HT1080 (cell line): Measurements from ENCODE around the gene PMIS2. TPM values are rescaled to one million over a fixed set of nuclear protein-coding genes. Genes with fewer than 3 reads are reported as not detected.

Source experiments
- DNase-seq: peaks from one replicate; pipeline ENCODE4 v3.0.0-alpha.2; 2015; ENCODE audit warnings: low read depth
- polyA plus RNA-seq, 2 experiments: library from polyadenylated mRNA; depleted of rRNA; stranded (reverse); fragments of >200 nt; gene quantifications; 2 replicates each; pipeline ENCODE4 v1.2.3, GENCODE V29; 2015
- total RNA-seq: library from RNA; depleted of rRNA; stranded (reverse); fragments of >200 nt; shearing (Covaris generic); gene quantifications from 2 replicates; pipeline ENCODE4 v1.2.3, GENCODE V29; 2014; rRNA removed

Gene PMIS2
- not detected in 2 replicates for total RNA-seq
- not detected in 2 replicates for polyA plus RNA-seq (2015; cell fraction: cytosol; rRNA removed)
- polyA plus RNA-seq (2015; cell fraction: nucleus; rRNA removed), result not detected in 2 replicates

- peak; percentile 8 for DNase-seq
Observed at GRCh38 chr19:35585848-35586247, at the start of gene PMIS2. PMIS2 (plus strand) TSS chr19:35586173; CDS start chr19:35586260, 87 bp downstream.

GRCh38 chr19:35539314-35539713, 46.7 kb upstream of the PMIS2 start:
- no peak for DNase-seq

GRCh38 chr19:35539850-35540249, 46.1 kb upstream of the PMIS2 start:
- DNase-seq, result no peak

GRCh38 chr19:35540356-35540927, 45.5 kb upstream of the PMIS2 start:
- no peak for DNase-seq

GRCh38 chr19:35542209-35542608, 43.8 kb upstream of the PMIS2 start:
- DNase-seq, result no peak

- no peak for DNase-seq
Observed at GRCh38 chr19:35543280-35544109, 42.5 kb upstream of the PMIS2 start.

- no peak for DNase-seq
Observed at GRCh38 chr19:35544110-35544802, 41.7 kb upstream of the PMIS2 start.

- peak; percentile 88 for DNase-seq
Observed at GRCh38 chr19:35545001-35545854, 40.7 kb upstream of the PMIS2 start, which contains the start of gene TMEM147. TMEM147 (plus strand) TSS chr19:35545626; CDS start chr19:35545740, 114 bp downstream.

- DNase-seq, result peak; percentile 13
Observed at GRCh38 chr19:35545855-35546381, 40.1 kb upstream of the PMIS2 start.

GRCh38 chr19:35546532-35546931, 39.4 kb upstream of the PMIS2 start:
- no peak for DNase-seq

- peak; percentile 43 for DNase-seq
Observed at GRCh38 chr19:35549174-35549788, 36.7 kb upstream of the PMIS2 start.

GRCh38 chr19:35549879-35550523, 36.0 kb upstream of the PMIS2 start:
- DNase-seq, result no peak

- DNase-seq, result no peak
Observed at GRCh38 chr19:35551091-35551810, 34.7 kb upstream of the PMIS2 start.

- DNase-seq, result no peak
Observed at GRCh38 chr19:35552534-35553384, 33.2 kb upstream of the PMIS2 start.

GRCh38 chr19:35553385-35554000, 32.5 kb upstream of the PMIS2 start:
- DNase-seq, result no peak

- no peak for DNase-seq
Observed at GRCh38 chr19:35554076-35554475, 31.9 kb upstream of the PMIS2 start.

GRCh38 chr19:35555301-35556005, 30.5 kb upstream of the PMIS2 start:
- DNase-seq, result peak; percentile 66
